Esophagus mucosa (tissue), 1 donor: Measurements from ENCODE around the gene BRIP1. TPM values are rescaled to one million over a fixed set of nuclear protein-coding genes. Genes with fewer than 3 reads are reported as not detected.
"Not testable (repeated sequence)": the region's sequence is repeated elsewhere in the genome, so short reads cannot be mapped to it uniquely, and the experiment has no call there.

ENCODE experiments used
- ATAC-seq: fragments of 200-7000 bp; cut with Tn5 transposase; one replicate; pipeline ENCODE4 v1.9.1; 2020
- total RNA-seq: library from RNA; stranded (reverse); gene quantifications from one replicate; pipeline ENCODE4 v1.2.4, GENCODE V29; 2023
- donor health status: DM: yes; HTN: yes; CAD: no.

The BRIP1 gene
- total RNA-seq, 1 donor from 2014 or later = 3.9 TPM

DNA sequence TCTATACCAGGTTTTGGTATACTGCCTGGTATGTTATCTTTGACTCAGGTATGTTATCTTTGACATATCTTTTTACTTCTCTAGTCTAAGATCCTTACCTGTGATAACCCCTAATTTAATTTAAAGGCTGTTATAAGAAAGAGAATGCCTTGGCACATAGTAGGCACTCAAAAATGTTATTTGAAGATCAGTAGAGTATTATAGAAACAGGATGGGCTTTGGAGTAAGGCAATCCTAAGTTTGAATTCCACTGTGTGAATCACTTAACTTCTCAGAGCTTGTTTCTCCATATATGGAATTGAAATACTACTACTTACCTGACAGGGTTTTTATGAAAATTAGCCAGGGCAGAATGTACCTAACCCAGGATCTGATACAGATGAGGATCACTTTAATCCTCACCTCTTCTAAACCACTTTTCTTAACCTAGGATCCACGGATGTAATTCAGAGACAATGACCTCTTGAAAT lies 1.2 kb downstream of the BRIP1 start:
- ATAC-seq = peak; percentile 52

DNA sequence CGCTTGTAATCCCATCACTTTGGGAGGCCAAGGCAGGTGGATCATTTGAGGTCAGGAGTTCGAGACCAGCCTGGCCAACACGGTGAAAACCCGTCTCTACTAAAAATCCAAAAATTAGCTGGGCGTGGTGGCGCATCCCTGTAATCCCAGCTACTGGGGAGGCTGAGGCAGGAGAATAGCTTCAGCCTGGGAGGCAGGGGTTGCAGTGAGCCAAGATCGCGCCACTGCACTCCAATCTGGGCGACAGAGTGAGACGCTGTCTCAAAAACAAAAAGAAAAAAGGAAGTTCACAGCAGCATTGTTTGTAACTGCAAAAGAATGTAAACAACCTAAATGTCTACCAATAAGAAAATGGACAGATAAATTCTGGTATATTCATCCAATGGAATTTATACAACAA lies 2.9 kb downstream of the BRIP1 start:
- ATAC-seq = not testable (repeated sequence)

GRCh38 chr17:61856035-61856434 lies 7.3 kb downstream of the BRIP1 start:
- ATAC-seq = no peak

DNA sequence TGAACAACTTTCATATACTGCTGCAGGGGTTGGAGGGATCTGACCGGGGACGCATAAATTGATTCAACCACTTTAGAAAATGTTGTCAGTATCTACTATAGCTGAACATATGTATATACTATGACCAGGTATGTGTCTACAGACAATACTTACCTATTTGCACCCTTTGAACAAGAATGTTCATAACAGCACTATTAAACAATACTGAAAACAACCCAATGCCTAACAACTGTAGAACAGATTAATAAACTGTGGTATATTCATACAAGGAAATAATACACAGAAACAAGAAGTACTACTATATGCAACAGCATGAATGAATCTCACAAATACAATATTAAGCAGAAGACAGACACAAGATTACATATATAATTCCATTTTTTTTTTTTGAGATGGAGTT lies 10.5 kb downstream of the BRIP1 start:
- ATAC-seq = no peak

- ATAC-seq = no peak
Observed at GRCh38 chr17:61849674-61850073, 13.7 kb downstream of the BRIP1 start.

GRCh38 chr17:61848896-61849295 lies 14.4 kb downstream of the BRIP1 start:
- no peak for ATAC-seq

DNA sequence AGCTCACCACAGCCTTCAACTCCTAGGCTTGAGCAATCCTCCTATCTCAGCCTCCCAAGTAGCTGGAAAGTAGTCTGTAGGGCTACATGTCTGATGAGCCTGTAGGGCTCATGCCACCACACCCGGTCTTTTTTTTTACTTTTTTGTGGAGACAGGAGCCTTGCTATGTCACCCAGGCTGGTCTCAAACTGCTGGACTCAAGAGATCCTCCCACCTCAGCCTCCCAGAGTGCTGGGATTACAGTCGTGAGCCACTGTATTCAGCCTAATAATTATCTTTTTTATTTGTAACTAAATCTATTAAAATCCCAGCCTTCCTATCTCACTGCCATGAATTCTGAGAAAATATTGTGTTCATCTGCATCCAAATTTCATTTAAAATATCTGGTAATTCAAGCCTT lies 15.1 kb downstream of the BRIP1 start:
- no peak for ATAC-seq

DNA sequence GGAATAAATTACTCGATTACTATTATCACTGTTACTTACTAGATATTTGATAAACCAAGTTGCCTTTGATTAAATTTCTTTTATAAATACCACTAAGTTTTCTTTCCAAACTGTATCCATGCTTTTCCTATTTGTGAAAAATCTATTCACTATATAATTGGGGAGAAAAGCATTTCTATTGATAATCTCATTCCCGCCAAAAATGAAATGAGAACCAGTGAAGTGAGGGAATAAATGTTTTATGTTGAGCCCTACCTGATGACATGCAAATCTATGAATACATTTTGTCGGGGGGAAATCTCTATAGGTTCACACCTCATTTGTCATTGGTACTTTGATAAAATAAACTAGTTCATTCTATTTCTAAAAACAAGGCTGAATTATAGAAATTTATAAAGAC lies 15.7 kb downstream of the BRIP1 start:
- no peak for ATAC-seq

- no peak for ATAC-seq
Observed at GRCh38 chr17:61846761-61847375, 16.5 kb downstream of the BRIP1 start.

- ATAC-seq = no peak
Observed at GRCh38 chr17:61846088-61846487, 17.2 kb downstream of the BRIP1 start.

GRCh38 chr17:61843435-61843834 lies 19.9 kb downstream of the BRIP1 start:
- no peak for ATAC-seq

GRCh38 chr17:61842899-61843298 lies 20.4 kb downstream of the BRIP1 start:
- ATAC-seq = no peak

DNA sequence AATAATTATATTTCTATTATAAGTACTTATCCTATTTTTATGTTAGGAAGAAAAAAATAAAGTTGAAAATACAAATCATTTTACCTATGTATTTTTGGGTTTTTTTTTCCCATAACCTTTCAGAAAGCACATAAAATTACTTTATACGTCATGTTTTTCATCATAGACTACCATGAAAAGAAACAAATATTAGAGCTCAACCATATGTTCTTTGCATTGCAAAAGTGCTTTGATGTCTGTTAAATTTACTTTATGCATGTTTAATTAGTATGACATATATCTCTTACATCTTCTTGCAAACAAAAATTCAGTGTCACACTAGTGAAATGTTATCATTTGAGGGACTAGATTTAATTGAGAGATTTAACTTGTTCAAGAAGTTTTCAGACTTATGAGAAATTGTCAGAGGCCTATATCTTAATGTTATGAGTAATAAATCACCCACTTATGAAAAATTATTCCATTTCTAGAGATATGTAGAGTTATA lies 24.0 kb downstream of the BRIP1 start:
- ATAC-seq = no peak

DNA sequence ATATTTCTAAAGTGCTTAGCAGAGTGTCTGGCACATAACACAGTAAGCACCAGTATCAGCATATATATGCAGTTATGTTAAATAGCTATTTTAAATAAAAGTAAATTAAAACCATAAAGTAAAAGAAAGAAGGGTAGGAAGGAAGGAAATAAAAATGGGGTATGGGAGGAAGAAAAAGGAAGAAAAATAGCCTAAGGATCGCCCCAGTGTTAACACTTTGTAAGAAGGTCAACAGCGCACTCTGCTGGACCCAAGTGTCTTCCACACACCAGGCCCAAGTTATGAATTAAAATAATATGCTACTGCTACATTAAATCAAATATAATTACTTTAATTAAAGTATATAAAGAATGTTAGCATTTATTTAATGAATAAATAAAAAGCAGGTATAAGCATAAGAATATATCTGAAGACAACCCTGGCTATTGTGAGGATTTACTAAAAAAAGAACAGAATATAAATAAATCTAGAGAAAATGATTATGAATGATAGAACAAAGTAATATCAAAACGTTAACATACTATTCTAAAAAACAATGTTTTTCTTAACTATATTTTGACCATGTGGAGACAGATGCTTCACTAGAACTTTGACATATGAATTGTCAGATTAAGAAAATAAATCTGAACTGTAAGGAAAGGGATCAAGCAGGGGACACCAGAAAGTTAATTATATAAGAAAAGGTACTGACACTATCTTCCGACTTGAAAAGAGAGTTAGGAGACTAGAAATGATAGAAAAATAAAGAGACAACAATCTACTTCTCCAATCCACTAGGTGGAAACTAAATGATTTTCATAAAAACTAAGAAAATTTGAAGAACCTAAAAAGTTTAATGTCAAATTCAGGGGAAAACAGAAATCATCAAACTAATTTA lies 25.9 kb downstream of the BRIP1 start:
- ATAC-seq = peak; percentile 73

DNA sequence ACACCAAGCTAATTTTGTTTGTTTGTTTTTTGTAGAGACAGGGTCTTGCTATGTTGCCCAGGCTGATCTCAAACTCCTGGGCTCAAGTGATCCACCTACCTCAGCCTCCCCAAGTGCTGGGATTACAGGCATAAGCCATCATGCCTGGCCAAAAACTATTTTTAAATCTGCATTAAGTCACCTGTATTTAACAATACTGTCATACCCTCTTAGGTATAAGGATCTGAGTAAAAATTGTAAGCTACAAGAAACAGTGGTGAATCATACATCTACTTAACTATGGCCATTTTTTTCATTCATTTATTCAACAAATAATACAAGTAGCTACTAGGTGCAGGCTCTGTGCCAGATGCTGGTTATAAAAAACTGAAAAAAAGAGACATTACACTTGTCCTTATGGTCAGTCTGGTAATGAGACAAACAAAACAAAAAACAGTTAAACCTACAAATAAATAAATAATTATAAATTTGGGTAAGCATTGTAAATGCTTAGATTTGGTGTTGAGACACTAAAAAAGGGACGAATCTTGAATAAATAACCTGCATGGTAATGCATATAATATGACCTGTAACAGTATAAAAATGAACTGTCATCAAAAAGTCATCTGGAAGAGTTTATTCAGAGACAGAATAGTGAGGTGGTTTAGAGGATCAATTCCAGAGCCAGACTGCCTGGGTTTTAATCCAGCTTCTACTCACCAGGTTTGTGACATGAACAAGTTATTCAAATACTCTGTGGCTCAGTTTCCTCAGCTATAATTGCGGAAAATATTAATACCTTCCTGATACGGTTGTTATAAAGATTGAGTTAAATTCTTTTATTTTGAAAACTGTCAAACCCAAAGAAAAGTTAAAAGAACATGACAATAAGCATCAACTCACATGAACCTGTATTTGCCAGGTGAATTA lies 26.8 kb downstream of the BRIP1 start:
- ATAC-seq = no peak

GRCh38 chr17:61835606-61836005 lies 27.7 kb downstream of the BRIP1 start:
- no peak for ATAC-seq

DNA sequence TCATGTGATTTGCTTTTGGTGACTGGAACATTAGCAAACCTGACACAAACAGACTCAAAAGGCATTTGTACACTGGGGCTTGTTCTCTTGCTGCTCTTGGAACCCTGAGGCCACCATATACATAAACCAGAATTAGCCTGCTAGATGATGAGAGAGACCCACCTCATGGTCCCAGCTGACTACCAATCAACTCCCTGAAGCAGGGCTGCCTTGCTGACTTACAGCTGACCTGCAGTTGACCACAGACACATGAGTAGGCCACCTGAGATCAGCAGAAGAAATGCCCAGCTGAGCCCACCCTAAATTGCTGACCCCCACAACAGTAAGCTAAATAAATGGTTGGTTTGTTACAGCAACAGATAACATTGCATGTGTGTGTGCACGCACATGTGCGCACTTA lies 28.7 kb downstream of the BRIP1 start:
- no peak for ATAC-seq

DNA sequence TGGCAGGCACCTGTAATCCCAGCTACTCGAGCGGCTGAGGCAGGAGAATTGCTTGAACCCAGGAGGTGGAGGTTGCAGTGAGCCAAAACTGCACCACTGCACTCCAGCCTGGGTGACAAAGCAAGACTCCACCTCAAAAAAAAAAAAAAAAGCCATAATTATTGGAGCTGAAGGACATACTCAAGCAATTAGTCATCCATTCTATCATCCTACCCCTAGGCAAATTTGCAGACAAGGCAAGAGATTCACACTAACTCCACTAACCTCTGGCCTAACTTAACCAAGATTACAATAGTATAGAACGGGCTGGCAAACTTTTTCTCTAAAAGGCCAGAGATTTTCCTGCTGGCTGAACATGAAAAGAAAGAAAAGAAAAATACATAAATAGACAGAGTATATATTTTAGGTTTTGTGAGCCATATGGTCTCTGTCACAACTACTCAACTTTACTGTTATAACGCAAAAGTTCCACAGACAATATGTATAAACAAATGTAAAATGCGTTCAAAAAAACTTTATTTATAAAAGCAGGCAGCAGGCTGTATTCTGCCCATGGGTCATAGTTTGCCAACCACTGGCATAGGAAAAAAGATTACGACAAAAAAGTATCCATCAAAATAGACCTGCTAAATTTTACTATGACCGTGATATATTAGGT lies 29.7 kb downstream of the BRIP1 start:
- ATAC-seq = peak; percentile 83

DNA sequence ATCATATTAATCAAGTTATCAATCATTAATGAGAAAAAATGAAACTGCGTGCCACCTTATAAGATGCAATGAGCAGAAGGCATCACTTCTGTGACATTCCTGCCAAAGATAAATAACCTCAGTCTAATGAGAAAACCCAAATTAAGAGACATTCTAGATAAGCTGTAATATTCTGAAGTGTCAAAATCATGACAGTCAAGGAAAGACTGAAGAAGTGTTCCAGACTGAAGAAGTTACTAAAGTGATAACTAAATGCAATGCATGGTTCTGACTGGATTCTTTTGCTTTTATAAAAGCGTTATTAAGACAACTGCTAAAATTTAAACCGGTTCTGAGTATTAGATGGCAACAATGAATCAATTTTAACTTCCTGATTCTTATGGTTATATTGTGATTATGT lies 30.9 kb downstream of the BRIP1 start:
- ATAC-seq = no peak

DNA sequence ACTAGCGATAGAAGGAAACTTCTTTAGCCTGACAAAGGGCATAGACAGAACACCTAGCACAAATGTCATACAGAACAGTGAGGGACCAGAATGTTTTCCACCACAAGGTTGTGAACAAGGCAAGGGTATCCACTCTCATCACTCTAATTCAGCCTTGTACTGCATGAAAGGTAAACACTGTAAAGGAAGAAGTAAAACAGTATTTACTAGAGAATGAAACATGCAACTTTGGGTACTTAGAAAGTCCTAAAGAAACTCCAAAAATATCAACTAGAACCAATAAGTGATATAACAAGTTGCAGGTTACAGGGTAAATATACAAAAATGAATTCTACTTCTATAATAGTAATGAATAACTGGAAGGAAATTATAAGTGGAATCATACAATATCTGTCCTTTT lies 32.2 kb downstream of the BRIP1 start:
- no peak for ATAC-seq

DNA sequence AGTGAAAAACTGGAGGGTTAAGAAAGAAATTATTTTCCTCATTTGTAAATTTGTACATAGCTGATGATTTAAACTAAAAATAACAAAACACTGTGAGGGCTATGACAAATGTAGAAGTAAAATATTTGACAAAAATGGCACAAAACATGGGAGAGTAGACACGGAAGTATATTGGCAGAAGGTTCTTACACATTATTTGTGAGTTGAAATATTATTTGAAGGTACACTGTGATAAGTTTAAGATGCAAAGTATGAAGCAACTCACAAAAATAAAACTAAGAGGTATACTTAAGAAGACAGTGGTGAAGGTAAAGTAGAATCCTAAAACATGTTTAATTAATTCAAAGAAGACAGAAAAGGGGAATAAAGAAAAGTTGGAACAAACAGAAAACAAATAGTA lies 34.6 kb downstream of the BRIP1 start:
- ATAC-seq = no peak

DNA sequence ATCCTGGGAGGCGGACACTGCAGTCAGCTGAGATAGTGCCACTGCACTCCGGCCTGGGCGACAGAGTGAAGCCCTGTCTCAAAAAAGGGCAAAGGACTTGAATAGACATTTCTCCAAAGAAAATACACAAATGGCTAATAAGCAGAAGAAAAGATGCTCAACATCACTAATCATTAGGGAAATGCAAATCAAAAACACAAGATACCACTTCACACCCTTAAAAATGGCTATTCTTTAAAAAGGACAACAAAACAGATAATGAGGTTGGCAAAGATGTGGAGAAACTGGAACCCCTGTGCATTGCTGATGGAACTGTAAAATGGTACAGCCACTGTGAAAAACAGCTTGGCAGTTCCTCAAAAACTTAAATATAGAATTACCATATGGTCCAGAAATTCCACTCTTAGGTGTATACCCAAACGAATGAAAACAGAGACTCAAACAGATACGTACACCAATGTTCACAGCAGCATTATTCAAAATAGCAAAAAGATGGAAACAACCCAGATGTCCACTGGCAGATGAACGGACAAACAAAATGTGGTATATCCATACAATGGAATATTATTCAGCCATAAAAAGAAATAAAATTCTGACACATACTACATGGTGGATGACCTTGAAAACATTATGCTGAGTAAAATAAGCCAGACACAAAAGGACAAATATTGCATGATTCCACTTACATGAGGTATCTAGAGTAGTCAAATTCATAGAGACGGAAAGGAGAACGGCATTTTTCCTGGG lies 35.5 kb downstream of the BRIP1 start:
- ATAC-seq = no peak
